Measurements from ENCODE around the gene ACTA1. TPM values are rescaled to one million over a fixed set of nuclear protein-coding genes. Genes with fewer than 3 reads are reported as not detected.

ACTA1 gene
- total and polyA plus RNA-seq, 2 of the 13 experiments (the other 11 are each of a cell fraction or from before 2014, with no cell fraction given): 1.4 to 5.2 TPM

GRCh38 chr1:229434641-229435051 is 752 bp upstream of the ACTA1 start:
- Histone ChIP-seq H3K9me3 (ENCODE audit: low read length) (no peaks in the 10 kb centered on the region), H3K9ac (ENCODE audit: insufficient read depth, low read depth, low read length) (no peak overlapping the region), H3K4me3 (replicated peaks in 1 of 3; ENCODE audit: insufficient read depth in 1 of 3, low read depth in 2 of 3, low read length in 3 of 3) (peak overlapping the region; percentile 30 to 55 (median 31); a peak in 4 of 6 replicates), H3K79me2 (ENCODE audit: insufficient read depth, low read length) (no peaks in the 10 kb centered on the region), H3K27ac (ENCODE audit: extremely low read length, insufficient read depth, low read length) (no peak overlapping the region), H3K36me3 (replicated peaks in 1 of 2; ENCODE audit: control insufficient read depth in 1 of 2, insufficient read depth in 2 of 2, low read length in 2 of 2) (no peaks in the 10 kb centered on the region), H4K20me1 (ENCODE audit: insufficient read depth, low read length) (no peaks in the 10 kb centered on the region), H3K4me2 (ENCODE audit: low read depth, low read length) (peak overlapping the region; percentile 71), H2AFZ (ENCODE audit: low read length) (no peak overlapping the region), H3K27me3 (ENCODE audit: control insufficient read depth in 1 of 2, insufficient read depth in 2 of 2, low read length in 2 of 2) (peaks cover 0 to 10% of the 10 kb centered on the region in 2 experiments; a peak in 2 of 5 replicates), H3K4me1 (ENCODE audit: insufficient read depth, low read length) (no peaks in the 10 kb centered on the region)
- 1% methylated on average over 9 of the region's 27 CpGs for WGBS (ENCODE audit: low lambda C conversion rate)
- intact Hi-C loops (cut with micrococcal nuclease; ENCODE audit: unreplicated experiment): no loop called here
- FAIRE-seq (no peak), ATAC-seq (peak; percentile 64), DNase-seq (ENCODE audit: low spot score) (no peak)
- in situ Hi-C loops (cut with HindIII; ENCODE audit: extremely low pct_ligation_motif_present, low pct_unique_long_range_greater_than_20kb): no loop called here
- no TSS peak for BruUV-seq (replicated peaks)
- CTCF ChIA-PET (ENCODE audit: low intra/inter-chr PET ratio, low total read pairs): no interaction called here
- POLR2A ChIA-PET: no interaction called here
- TF ChIP-seq ZNF800 (CRISPR knock-in tag; IDR thresholded peaks at IDR 0.05) (peak; percentile 62), ZNF792 (CRISPR knock-in tag; IDR thresholded peaks at IDR 0.05) (no peak), ZBTB49 (CRISPR knock-in tag; IDR thresholded peaks at IDR 0.05; ENCODE audit: borderline replicate concordance) (no peak), HNRNPLL (IDR thresholded peaks at IDR 0.05; ENCODE audit: low read depth, low read length, poor library complexity, severe bottlenecking) (peak; percentile 53), ZNF275 (CRISPR knock-in tag; IDR thresholded peaks at IDR 0.05; ENCODE audit: borderline replicate concordance) (no peak)
- TF ChIP-seq, protein P1, sequence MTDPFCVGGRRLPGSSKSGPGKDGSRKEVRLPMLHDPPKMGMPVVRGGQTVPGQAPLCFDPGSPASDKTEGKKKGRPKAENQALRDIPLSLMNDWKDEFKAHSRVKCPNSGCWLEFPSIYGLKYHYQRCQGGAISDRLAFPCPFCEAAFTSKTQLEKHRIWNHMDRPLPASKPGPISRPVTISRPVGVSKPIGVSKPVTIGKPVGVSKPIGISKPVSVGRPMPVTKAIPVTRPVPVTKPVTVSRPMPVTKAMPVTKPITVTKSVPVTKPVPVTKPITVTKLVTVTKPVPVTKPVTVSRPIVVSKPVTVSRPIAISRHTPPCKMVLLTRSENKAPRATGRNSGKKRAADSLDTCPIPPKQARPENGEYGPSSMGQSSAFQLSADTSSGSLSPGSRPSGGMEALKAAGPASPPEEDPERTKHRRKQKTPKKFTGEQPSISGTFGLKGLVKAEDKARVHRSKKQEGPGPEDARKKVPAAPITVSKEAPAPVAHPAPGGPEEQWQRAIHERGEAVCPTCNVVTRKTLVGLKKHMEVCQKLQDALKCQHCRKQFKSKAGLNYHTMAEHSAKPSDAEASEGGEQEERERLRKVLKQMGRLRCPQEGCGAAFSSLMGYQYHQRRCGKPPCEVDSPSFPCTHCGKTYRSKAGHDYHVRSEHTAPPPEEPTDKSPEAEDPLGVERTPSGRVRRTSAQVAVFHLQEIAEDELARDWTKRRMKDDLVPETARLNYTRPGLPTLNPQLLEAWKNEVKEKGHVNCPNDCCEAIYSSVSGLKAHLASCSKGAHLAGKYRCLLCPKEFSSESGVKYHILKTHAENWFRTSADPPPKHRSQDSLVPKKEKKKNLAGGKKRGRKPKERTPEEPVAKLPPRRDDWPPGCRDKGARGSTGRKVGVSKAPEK (CRISPR knock-in tag; IDR thresholded peaks at IDR 0.05; ENCODE audit: borderline replicate concordance): no peak
- TF ChIP-seq, protein P2, sequence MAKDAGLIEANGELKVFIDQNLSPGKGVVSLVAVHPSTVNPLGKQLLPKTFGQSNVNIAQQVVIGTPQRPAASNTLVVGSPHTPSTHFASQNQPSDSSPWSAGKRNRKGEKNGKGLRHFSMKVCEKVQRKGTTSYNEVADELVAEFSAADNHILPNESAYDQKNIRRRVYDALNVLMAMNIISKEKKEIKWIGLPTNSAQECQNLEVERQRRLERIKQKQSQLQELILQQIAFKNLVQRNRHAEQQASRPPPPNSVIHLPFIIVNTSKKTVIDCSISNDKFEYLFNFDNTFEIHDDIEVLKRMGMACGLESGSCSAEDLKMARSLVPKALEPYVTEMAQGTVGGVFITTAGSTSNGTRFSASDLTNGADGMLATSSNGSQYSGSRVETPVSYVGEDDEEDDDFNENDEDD (CRISPR knock-in tag; IDR thresholded peaks at IDR 0.05; ENCODE audit: borderline replicate concordance): no peak
- TF ChIP-seq, protein P3, sequence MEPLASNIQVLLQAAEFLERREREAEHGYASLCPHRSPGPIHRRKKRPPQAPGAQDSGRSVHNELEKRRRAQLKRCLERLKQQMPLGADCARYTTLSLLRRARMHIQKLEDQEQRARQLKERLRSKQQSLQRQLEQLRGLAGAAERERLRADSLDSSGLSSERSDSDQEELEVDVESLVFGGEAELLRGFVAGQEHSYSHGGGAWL (CRISPR knock-in tag; IDR thresholded peaks at IDR 0.05): no peak
